NCI-H510A treated with DMSO at 0.1 percent for 48 hours (cell line): ENCODE measurements around the gene ETV3L.
"Not testable (repeated sequence)": the region's sequence is repeated elsewhere in the genome, so short reads cannot be mapped to it uniquely, and the experiment has no call there.

ENCODE experiments used
- DNase-seq: peaks from one replicate; lab custom pipeline; 2025; lab: John Stamatoyannopoulos, UW

Gene ETV3L

GRCh38 chr1:157077394-157077793 is 22.2 kb downstream of the ETV3L start:
- no peak for DNase-seq

- DNase-seq = peak; percentile 50
Measured at GRCh38 chr1:157073944-157074685, 25.5 kb downstream of the ETV3L start.

GRCh38 chr1:157069601-157070000 is 30.0 kb downstream of the ETV3L start:
- DNase-seq = no peak

GRCh38 chr1:157059241-157059640 is 40.4 kb downstream of the ETV3L start:
- DNase-seq = not testable (repeated sequence)

DNA sequence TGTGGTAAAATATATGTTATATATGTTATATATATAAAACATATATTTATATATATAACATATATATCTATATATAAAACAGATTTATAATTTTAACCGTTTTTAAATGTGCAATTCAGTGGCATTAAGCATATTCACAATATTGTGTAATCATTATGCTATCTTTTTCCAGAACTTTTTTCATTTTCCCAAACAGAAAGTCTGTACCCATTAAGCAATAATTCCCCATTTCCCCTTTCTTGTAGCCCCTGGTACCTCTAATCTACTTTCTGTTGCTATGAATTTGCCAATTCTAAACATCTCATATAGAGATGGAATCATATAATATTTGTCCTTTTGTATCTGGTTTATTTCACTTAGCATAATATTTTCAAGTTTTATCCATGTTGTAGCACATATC is 43.3 kb downstream of the ETV3L start:
- DNase-seq = no peak

DNA sequence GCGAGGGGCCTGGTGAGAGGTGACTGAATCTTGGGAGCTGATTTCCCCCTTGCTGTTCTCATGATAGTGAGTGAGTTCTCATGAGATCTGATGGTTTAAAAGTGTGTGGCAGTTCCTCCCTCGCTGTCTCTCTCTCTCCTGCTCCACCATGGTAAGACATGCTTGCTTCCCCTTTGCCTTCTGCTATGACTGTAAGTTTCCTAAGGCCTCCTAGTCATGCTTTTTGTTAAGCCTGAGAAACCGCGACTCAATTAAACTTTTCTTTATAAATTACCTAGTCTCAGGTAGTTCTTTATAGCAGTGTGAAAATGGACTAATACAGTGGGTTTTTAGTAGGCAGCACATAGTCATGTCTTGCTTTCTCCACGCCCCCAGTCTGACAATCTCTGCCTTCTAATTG is 43.9 kb downstream of the ETV3L start:
- not testable (repeated sequence) for DNase-seq

- no peak for DNase-seq
Measured at GRCh38 chr1:157050836-157051235, 48.8 kb downstream of the ETV3L start.

GRCh38 chr1:157047062-157047410 is 52.6 kb downstream of the ETV3L start:
- DNase-seq = peak; percentile 8

DNA sequence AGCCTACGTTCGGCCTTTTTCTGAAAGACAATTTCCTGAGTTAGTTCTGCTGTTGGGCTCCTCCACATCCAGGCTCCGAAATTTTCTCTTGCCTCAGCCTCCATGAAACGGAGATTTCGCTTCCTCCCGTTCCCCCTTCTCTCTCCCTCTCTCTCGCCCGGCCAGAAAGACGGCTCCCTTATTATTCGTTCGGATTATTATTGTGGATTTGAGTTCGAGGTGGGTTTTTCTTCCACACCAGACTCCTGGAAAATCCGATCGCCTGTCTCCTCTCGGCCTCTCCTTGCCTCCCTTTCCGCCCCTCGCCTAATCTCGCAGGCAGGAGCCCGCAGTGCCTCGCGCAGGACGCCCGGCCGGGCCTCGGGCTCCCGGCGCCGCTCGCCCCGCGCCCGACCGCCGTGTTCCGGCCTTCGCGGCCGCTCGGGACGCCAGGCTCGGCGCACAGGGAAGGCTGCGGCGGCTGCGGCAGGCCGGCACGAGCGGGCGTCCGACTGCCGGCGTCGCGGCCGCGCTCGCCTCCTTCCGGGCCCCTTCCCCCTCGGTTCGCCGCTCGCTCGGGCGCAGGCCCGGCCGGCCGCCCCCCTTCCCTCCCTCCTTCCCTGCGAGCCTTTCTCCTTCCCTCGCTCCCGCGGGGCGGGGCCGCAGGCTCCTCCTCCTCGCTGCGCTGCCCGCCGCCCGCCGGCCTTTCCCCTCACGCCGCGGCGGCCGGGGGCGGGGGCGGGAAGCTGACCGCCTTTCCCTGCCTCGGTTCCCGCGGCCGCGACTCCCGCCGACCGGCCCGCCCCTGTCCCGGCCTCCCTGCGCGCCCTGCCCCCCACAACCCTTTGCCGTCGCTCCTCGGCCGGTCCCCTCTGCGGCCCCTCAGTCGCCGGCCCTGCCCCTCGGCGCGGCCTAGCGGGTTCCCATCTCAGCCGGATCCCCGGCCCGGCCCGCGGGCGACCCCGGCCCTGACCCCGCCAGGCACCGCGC is 54.1 kb downstream of the ETV3L start, which contains the start of gene ARHGEF11:
Gene ARHGEF11, minus strand, starts transcription at position 493 of the 969 bp plus-strand sequence. CDS start 1,412 bp downstream, outside the sequence.
- DNase-seq = peak; percentile 81

GRCh38 chr1:157044326-157044725 is 55.3 kb downstream of the ETV3L start:
- no peak for DNase-seq

DNA sequence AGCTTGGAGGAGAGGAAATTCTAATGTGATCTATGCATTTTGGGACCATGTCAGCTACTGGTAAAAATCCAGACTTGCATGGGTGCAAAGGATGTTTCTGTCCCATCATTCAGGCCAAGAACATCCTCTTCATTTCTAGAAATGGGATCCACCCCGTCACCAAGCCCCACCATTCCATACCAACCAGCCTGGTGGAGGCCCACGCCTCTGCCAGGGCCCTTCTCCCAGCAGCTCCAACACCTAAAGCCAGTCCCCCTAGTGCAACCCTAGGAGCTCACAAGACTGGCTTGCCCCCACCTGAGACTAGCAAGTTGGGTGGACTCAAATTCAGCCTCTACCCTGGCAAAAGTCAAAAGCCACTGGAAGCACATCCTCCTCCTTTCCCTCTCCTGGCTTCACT is 55.9 kb downstream of the ETV3L start:
- DNase-seq = no peak

DNA sequence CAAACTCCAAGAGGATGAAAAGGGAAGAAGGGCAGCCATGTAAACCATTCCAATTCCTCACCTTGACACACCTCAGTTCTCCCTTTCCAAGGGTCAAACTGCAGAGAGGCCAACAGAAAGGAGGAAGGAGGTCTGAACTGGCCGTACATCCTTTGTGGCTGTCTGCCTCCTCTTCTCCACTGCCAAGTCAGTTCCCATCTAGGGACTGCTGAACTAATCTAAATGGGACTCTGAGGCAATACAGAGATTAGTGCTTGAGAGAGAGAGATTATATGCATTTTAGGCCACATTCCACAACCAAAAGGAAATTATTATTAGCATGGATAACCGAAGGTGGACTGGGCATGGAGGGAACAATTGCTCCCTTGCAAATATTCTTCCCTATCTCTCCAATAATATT is 56.8 kb downstream of the ETV3L start:
- DNase-seq = no peak
